ENCODE data around the gene EIF2S1.

EIF2S1 gene

DNA sequence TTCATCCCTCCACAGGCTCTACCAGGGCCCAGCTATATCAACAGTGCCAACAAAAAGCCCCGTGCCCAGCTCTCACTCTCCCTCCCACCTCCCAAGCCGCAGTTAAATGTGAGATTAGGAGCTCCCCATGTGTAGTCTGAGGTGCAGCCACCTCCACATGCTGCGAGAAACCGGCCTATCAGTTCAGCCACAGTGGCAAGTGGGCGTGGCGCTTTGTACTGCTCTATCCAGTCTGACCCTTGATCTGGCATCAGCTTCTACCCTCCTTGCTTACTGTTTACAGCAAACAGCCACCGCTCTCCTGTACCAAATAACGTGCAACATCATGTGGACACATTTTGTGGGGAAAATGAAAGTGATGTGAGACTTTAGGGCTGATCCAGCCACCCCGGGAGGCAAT lies 50.2 kb downstream of the EIF2S1 start:
- Histone ChIP-seq H3K9me3 (ENCODE audit: control insufficient read depth, low read length) (no peaks in the 10 kb centered on the region), H2BK5ac (ENCODE audit: low read depth, low read length, poor library complexity, severe bottlenecking) (no peak overlapping the region), H3K4ac (ENCODE audit: low read depth in 1 of 2, low read length in 2 of 2) (no peak overlapping the region), H3K23ac (ENCODE audit: low read length in 2 of 2) (no peak overlapping the region), H2BK120ac (ENCODE audit: low read depth, low read length) (no peak overlapping the region), H3K14ac (ENCODE audit: low read length in 2 of 2) (no peak overlapping the region), H4K91ac (ENCODE audit: low read length) (no peak overlapping the region), H3K9ac (ENCODE audit: low read length) (no peak overlapping the region), H2BK12ac (ENCODE audit: low read length in 2 of 2) (no peak overlapping the region), H3K4me1 (ENCODE audit: control insufficient read depth, insufficient read depth, low read depth, low read length) (peaks cover 19% of the 10 kb centered on the region), H3K18ac (ENCODE audit: low read depth in 1 of 2, low read length in 2 of 2) (no peak overlapping the region), H3K79me1 (replicated peaks; ENCODE audit: low read length, poor library complexity, severe bottlenecking) (no peaks in the 10 kb centered on the region), H2AFZ (ENCODE audit: low read depth, low read length) (no peak overlapping the region), H2AK5ac (ENCODE audit: low read length, severe bottlenecking) (no peak overlapping the region), H3K27ac (ENCODE audit: low read length, poor library complexity, severe bottlenecking) (no peak overlapping the region), H4K8ac (ENCODE audit: low read length) (no peak overlapping the region), H2BK15ac (ENCODE audit: low read depth, poor library complexity, severe bottlenecking) (no peak overlapping the region), H3K4me2 (ENCODE audit: low read length, poor library complexity, severe bottlenecking) (no peak overlapping the region), H3K4me3 (ENCODE audit: insufficient read depth in 1 of 2, low read depth in 1 of 2, low read length in 2 of 2) (no peak overlapping the region), H3K27me3 (ENCODE audit: control insufficient read depth in 1 of 2, insufficient read depth in 1 of 2, low read length in 2 of 2) (no peaks in the 10 kb centered on the region), H3K36me3 (ENCODE audit: control insufficient read depth in 1 of 2, insufficient read depth in 2 of 2, low read depth in 1 of 2, low read length in 2 of 2) (no peaks in the 10 kb centered on the region)
- WGBS = 95% methylated on average over 6 of the region's 9 CpGs
- no peak for DNase-seq

DNA sequence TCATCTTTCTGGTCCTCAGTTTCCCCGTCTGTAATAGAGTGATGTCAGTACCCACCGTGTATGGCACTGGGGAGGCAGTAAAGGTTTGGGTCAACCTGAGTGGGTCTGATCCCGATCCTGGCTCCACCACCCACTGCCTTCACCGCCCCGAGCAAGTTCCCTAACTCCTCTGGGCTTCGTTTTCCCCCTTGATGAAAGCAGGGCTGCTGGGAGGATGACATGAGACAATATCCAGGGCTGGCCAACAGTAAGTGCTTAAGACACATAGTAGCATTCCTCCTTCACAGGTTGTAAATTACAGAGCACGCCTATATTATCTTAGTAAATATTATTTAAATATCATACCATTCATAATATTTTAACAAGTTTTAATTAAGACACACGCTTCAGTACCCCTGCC lies 51.2 kb downstream of the EIF2S1 start:
- Histone ChIP-seq H3K27me3 (ENCODE audit: control insufficient read depth in 1 of 2, insufficient read depth in 1 of 2, low read length in 2 of 2) (no peaks in the 10 kb centered on the region), H3K4me3 (ENCODE audit: insufficient read depth in 1 of 2, low read depth in 1 of 2, low read length in 2 of 2) (peak overlapping the region; percentile 65 to 74), H3K18ac (ENCODE audit: low read depth in 1 of 2, low read length in 2 of 2) (no peak overlapping the region), H2BK15ac (ENCODE audit: low read depth, poor library complexity, severe bottlenecking) (no peak overlapping the region), H3K14ac (ENCODE audit: low read length in 2 of 2) (no peak overlapping the region), H3K27ac (ENCODE audit: low read length, poor library complexity, severe bottlenecking) (no peak overlapping the region), H2BK12ac (ENCODE audit: low read length in 2 of 2) (no peak overlapping the region), H3K36me3 (ENCODE audit: control insufficient read depth in 1 of 2, insufficient read depth in 2 of 2, low read depth in 1 of 2, low read length in 2 of 2) (no peaks in the 10 kb centered on the region), H3K4me2 (ENCODE audit: low read length, poor library complexity, severe bottlenecking) (peak overlapping the region; percentile 64), H3K9ac (ENCODE audit: low read length) (peak overlapping the region; percentile 53), H3K4me1 (ENCODE audit: control insufficient read depth, insufficient read depth, low read depth, low read length) (peaks cover 19% of the 10 kb centered on the region), H3K9me3 (ENCODE audit: control insufficient read depth, low read length) (no peaks in the 10 kb centered on the region), H2BK5ac (ENCODE audit: low read depth, low read length, poor library complexity, severe bottlenecking) (no peak overlapping the region), H2BK120ac (ENCODE audit: low read depth, low read length) (no peak overlapping the region), H3K4ac (ENCODE audit: low read depth in 1 of 2, low read length in 2 of 2) (no peak overlapping the region), H4K91ac (ENCODE audit: low read length) (no peak overlapping the region), H2AFZ (ENCODE audit: low read depth, low read length) (no peak overlapping the region), H4K8ac (ENCODE audit: low read length) (no peak overlapping the region), H3K23ac (ENCODE audit: low read length in 2 of 2) (no peak overlapping the region), H3K79me1 (replicated peaks; ENCODE audit: low read length, poor library complexity, severe bottlenecking) (no peaks in the 10 kb centered on the region), H2AK5ac (ENCODE audit: low read length, severe bottlenecking) (peak overlapping the region; percentile 39)
- 48% methylated on average over 7 of the region's 8 CpGs for WGBS
- DNase-seq = no peak

DNA sequence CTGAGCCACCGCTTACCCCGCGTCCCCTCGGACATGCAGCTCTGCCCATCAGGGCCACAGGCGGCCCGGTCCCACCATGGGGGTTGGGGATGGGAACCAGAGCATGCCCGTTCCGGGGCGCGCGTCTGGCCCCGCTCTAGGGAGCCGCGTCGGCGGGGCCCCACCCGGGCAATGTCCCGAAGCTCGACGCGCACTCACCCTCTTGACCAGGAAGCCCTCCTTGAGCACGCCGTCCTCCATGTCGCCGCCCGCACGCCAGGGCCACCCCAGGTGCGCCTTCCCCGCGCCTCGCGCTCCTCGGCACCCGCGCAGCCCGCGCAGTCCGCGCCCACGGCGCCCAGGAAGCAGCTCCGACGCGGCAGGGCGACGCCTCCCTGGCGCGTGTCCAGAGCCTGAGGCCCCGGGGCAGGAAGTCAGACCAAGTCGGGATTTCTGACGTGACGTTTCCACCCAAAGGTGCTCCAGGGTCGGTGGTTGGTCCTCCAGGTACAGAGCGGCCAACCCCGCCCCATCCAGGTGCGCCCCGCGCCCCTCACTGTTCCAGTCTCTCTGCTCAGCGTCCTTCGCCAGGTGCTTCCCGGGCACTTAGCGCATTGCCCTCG lies 51.8 kb downstream of the EIF2S1 start, which contains the start of gene PLEK2:
PLEK2 (minus strand) TSS at position 346 of the 602 bp plus-strand sequence; CDS start at position 240, 106 bp downstream.
- Histone ChIP-seq H3K27ac (ENCODE audit: low read length, poor library complexity, severe bottlenecking) (no peak within 1 kb of the TSS), H3K14ac (ENCODE audit: low read length in 2 of 2) (peak within 1 kb of the TSS in 1 of 2 experiments; percentile 80), H3K4me3 (ENCODE audit: insufficient read depth in 1 of 2, low read depth in 1 of 2, low read length in 2 of 2) (peak within 1 kb of the TSS; percentile 65 to 74), H2BK5ac (ENCODE audit: low read depth, low read length, poor library complexity, severe bottlenecking) (no peak within 1 kb of the TSS), H3K4ac (ENCODE audit: low read depth in 1 of 2, low read length in 2 of 2) (peak within 1 kb of the TSS; percentile 13 to 26), H3K23ac (ENCODE audit: low read length in 2 of 2) (no peak within 1 kb of the TSS), H2AFZ (ENCODE audit: low read depth, low read length) (peak within 1 kb of the TSS; percentile 72), H3K9me3 (ENCODE audit: control insufficient read depth, low read length) (no peaks in the 10 kb centered on the region), H2AK5ac (ENCODE audit: low read length, severe bottlenecking) (peak within 1 kb of the TSS; percentile 39), H3K27me3 (ENCODE audit: control insufficient read depth in 1 of 2, insufficient read depth in 1 of 2, low read length in 2 of 2) (no peaks in the 10 kb centered on the region), H2BK120ac (ENCODE audit: low read depth, low read length) (no peak within 1 kb of the TSS), H2BK15ac (ENCODE audit: low read depth, poor library complexity, severe bottlenecking) (peak within 1 kb of the TSS; percentile 60), H4K91ac (ENCODE audit: low read length) (peak within 1 kb of the TSS; percentile 64), H3K36me3 (ENCODE audit: control insufficient read depth in 1 of 2, insufficient read depth in 2 of 2, low read depth in 1 of 2, low read length in 2 of 2) (no peaks in the 10 kb centered on the region), H3K79me1 (replicated peaks; ENCODE audit: low read length, poor library complexity, severe bottlenecking) (no peaks in the 10 kb centered on the region), H4K8ac (ENCODE audit: low read length) (peak within 1 kb of the TSS; percentile 71), H3K4me1 (ENCODE audit: control insufficient read depth, insufficient read depth, low read depth, low read length) (peaks cover 19% of the 10 kb centered on the region), H3K18ac (ENCODE audit: low read depth in 1 of 2, low read length in 2 of 2) (peak within 1 kb of the TSS; percentile 42 to 72), H3K9ac (ENCODE audit: low read length) (peak within 1 kb of the TSS; percentile 53), H2BK12ac (ENCODE audit: low read length in 2 of 2) (peak within 1 kb of the TSS in 1 of 2 experiments; percentile 40), H3K4me2 (ENCODE audit: low read length, poor library complexity, severe bottlenecking) (peak within 1 kb of the TSS; percentile 64)
- no peak for DNase-seq
- WGBS = 42% methylated on average over 60 of the region's 63 CpGs

DNA sequence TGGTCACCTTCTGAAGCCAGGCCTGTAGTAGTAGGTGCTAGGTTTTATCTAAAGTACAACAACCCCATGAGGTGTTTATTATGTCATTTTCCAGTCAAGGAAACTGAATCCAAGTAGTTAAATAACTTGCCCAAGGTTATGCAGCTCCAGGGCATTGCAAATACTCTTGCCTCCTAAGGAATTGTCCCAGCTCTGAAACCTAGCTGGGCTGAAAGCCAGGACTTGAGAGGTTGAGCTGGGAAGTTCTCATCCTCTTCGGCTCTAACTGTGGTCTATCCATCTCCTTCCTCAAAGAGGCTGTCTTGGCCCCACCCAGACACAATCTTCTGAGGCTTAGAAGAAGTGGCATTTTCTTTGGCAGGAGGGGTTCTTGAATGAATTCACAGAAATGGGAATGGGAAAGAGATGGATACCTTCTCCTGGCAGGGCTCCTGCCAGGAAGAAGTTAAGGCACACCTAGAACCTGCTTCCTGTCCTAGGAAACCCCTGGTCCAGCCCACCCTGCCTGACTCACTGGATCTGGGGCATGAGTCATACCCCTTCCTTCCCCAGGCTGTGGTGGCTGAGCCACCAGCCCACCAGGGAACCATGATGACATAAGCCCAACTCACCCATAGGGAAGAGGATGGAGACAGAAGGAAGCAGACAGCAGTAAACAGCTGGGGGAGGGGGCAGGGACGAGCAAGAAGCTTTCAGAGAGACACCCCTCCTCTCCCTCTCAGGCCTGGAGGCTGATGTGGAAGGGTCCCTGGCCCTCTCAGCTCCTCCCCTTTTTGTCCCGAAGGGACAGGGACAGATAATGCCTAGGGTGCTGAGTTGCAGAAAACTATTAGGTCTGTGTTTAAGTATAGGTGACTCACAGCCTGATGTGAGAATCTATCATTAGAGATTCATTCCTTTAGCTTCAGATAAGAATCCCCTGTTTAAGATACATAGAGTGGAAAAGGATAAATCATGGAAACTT lies 54.0 kb downstream of the EIF2S1 start:
- Histone ChIP-seq H3K9ac (ENCODE audit: low read length) (no peak overlapping the region), H3K4me1 (ENCODE audit: control insufficient read depth, insufficient read depth, low read depth, low read length) (peaks cover 21% of the 10 kb centered on the region), H2BK12ac (ENCODE audit: low read length in 2 of 2) (peak overlapping the region in 1 of 2 experiments; percentile 55), H3K4me2 (ENCODE audit: low read length, poor library complexity, severe bottlenecking) (no peak overlapping the region), H2AK5ac (ENCODE audit: low read length, severe bottlenecking) (peak overlapping the region; percentile 36), H3K4ac (ENCODE audit: low read depth in 1 of 2, low read length in 2 of 2) (no peak overlapping the region), H2BK5ac (ENCODE audit: low read depth, low read length, poor library complexity, severe bottlenecking) (no peak overlapping the region), H3K4me3 (ENCODE audit: insufficient read depth in 1 of 2, low read depth in 1 of 2, low read length in 2 of 2) (no peak overlapping the region), H3K18ac (ENCODE audit: low read depth in 1 of 2, low read length in 2 of 2) (no peak overlapping the region), H3K36me3 (ENCODE audit: control insufficient read depth in 1 of 2, insufficient read depth in 2 of 2, low read depth in 1 of 2, low read length in 2 of 2) (no peaks in the 10 kb centered on the region), H4K8ac (ENCODE audit: low read length) (peak overlapping the region; percentile 3), H3K27ac (ENCODE audit: low read length, poor library complexity, severe bottlenecking) (peak overlapping the region; percentile 43), H2AFZ (ENCODE audit: low read depth, low read length) (peak overlapping the region; percentile 30), H3K9me3 (ENCODE audit: control insufficient read depth, low read length) (no peaks in the 10 kb centered on the region), H3K14ac (ENCODE audit: low read length in 2 of 2) (no peak overlapping the region), H3K23ac (ENCODE audit: low read length in 2 of 2) (no peak overlapping the region), H2BK120ac (ENCODE audit: low read depth, low read length) (no peak overlapping the region), H4K91ac (ENCODE audit: low read length) (no peak overlapping the region), H3K27me3 (ENCODE audit: control insufficient read depth in 1 of 2, insufficient read depth in 1 of 2, low read length in 2 of 2) (no peaks in the 10 kb centered on the region), H3K79me1 (replicated peaks; ENCODE audit: low read length, poor library complexity, severe bottlenecking) (no peaks in the 10 kb centered on the region), H2BK15ac (ENCODE audit: low read depth, poor library complexity, severe bottlenecking) (no peak overlapping the region)
- WGBS = 17% methylated on average over 1 of the region's 3 CpGs
- peak; percentile 86 for DNase-seq

All from mesenchymal stem cell (in vitro differentiated cells and primary cell).